Measurements from ENCODE around the gene SNPH. TPM values are rescaled to one million over a fixed set of nuclear protein-coding genes. Genes with fewer than 3 reads are reported as not detected.

The SNPH gene
- total RNA-seq, 2 experiments from 2014 or later = 12.8 to 13.0 TPM

GRCh38 chr20:1305712-1306111 lies 39.6 kb downstream of the SNPH start:
- Histone ChIP-seq H3K36me3 (ENCODE audit: insufficient read depth, low read length) (peaks cover 12% of the 10 kb centered on the region), H3K4me1 (ENCODE audit: insufficient read depth, low read length) (peaks cover 7% of the 10 kb centered on the region), H3K9me3 (ENCODE audit: control insufficient read depth in 1 of 2, insufficient read depth in 1 of 2, low read length in 2 of 2) (no peaks in the 10 kb centered on the region), H3K4me3 (ENCODE audit: low read length) (no peak overlapping the region), H3K27ac (ENCODE audit: low read depth in 1 of 2, low read length in 2 of 2) (no peak overlapping the region), H3K27me3 (ENCODE audit: control insufficient read depth in 1 of 2, insufficient read depth in 2 of 2, low read length in 2 of 2) (no peaks in the 10 kb centered on the region)
- CTCF ChIA-PET = no interaction called here
- Mint-ChIP-seq H3K9me3 (no peaks in the 10 kb centered on the region), H3K27ac (no peak overlapping the region), H3K4me3 (no peak overlapping the region), H3K27me3 (no peaks in the 10 kb centered on the region), H3K4me1 (ENCODE audit: low read depth) (peaks cover 13% of the 10 kb centered on the region), H3K36me3 (ENCODE audit: low read depth) (peaks cover 43% of the 10 kb centered on the region)
- POLR2A ChIA-PET = interaction anchor here (0.6 kb wide), 1 partner anchor 545 kb away, joined by 4 read pairs; no protein-coding TSS in a partner anchor
- intact Hi-C loops (cut with DNase I, micrococcal nuclease) = no loop called here
- no peak for TF ChIP-seq CTCF (IDR thresholded peaks at IDR 0.05)
- DNase-seq = no peak
- ATAC-seq (ENCODE audit: poor library complexity) = no peak

- Mint-ChIP-seq H3K4me1 (ENCODE audit: low read depth) (peaks cover 5% of the 10 kb centered on the region), H3K9me3 (no peaks in the 10 kb centered on the region), H3K36me3 (ENCODE audit: low read depth) (peaks cover 35% of the 10 kb centered on the region), H3K27ac (no peak overlapping the region), H3K27me3 (no peaks in the 10 kb centered on the region), H3K4me3 (no peak overlapping the region)
- intact Hi-C loops (cut with DNase I, micrococcal nuclease) = no loop called here
- H3K9me3 ChIP-seq (ENCODE audit: control insufficient read depth in 1 of 2, insufficient read depth in 1 of 2, low read length in 2 of 2) = no peaks in the 10 kb centered on the region
- POLR2A ChIA-PET = no interaction called here
- no peaks in the 10 kb centered on the region for H3K27me3 ChIP-seq (ENCODE audit: control insufficient read depth in 1 of 2, insufficient read depth in 2 of 2, low read length in 2 of 2)
- peaks cover 12% of the 10 kb centered on the region for H3K36me3 ChIP-seq (ENCODE audit: insufficient read depth, low read length)
- no peak overlapping the region for H3K27ac ChIP-seq (ENCODE audit: low read depth in 1 of 2, low read length in 2 of 2)
- no peak overlapping the region for H3K4me3 ChIP-seq (ENCODE audit: low read length)
- ATAC-seq (ENCODE audit: poor library complexity) (no peak), DNase-seq (no peak)
- TF ChIP-seq CTCF (IDR thresholded peaks at IDR 0.05) = no peak
- CTCF ChIA-PET = no interaction called here
- no peaks in the 10 kb centered on the region for H3K4me1 ChIP-seq (ENCODE audit: insufficient read depth, low read length)
Measured at GRCh38 chr20:1306316-1307135, 40.4 kb downstream of the SNPH start.

GRCh38 chr20:1307171-1307570 lies 41.1 kb downstream of the SNPH start:
- DNase-seq = no peak
- CTCF ChIA-PET = no interaction called here
- no peaks in the 10 kb centered on the region for H3K4me1 ChIP-seq (ENCODE audit: insufficient read depth, low read length)
- no peak for TF ChIP-seq CTCF (IDR thresholded peaks at IDR 0.05)
- H3K4me1 Mint-ChIP-seq (ENCODE audit: low read depth) = peaks cover 5% of the 10 kb centered on the region
- H3K9me3 ChIP-seq (ENCODE audit: control insufficient read depth in 1 of 2, insufficient read depth in 1 of 2, low read length in 2 of 2) = no peaks in the 10 kb centered on the region
- POLR2A ChIA-PET = no interaction called here
- ATAC-seq (ENCODE audit: poor library complexity) = no peak
- H3K27ac Mint-ChIP-seq = no peak overlapping the region
- no peaks in the 10 kb centered on the region for H3K27me3 ChIP-seq (ENCODE audit: control insufficient read depth in 1 of 2, insufficient read depth in 2 of 2, low read length in 2 of 2)
- H3K9me3 Mint-ChIP-seq = no peaks in the 10 kb centered on the region
- H3K36me3 Mint-ChIP-seq (ENCODE audit: low read depth) = peaks cover 35% of the 10 kb centered on the region
- no peak overlapping the region for H3K4me3 Mint-ChIP-seq
- H3K27me3 Mint-ChIP-seq = no peaks in the 10 kb centered on the region
- no peak overlapping the region for H3K27ac ChIP-seq (ENCODE audit: low read depth in 1 of 2, low read length in 2 of 2)
- H3K36me3 ChIP-seq (ENCODE audit: insufficient read depth, low read length) = peaks cover 12% of the 10 kb centered on the region
- H3K4me3 ChIP-seq (ENCODE audit: low read length) = no peak overlapping the region
- intact Hi-C loops (cut with DNase I, micrococcal nuclease) = no loop called here

Data from CD4-positive, alpha-beta T cell (primary cell).